ENCODE measurements around the gene INF2.

INF2 gene

DNA sequence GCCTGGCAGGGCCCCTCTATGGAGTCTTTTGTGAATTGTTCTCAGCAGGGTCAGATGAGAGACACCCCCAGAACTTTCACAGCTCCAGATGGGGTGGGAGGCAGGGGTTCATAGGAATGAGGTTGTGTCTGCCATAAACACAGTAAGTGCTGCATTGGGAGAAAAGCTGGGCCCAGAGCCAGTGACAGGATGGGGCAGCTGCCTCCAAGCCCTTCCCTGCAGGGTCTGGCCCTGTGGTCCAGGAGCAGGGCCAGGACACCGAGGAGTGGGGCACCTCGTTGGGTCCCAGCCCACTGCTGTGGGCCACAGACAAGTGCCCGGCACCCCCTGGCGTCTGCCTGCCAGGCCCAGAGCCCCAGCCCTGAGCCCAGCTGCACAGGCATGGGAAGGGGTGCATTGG, 13.3 kb downstream of the INF2 start:
- DNase-seq (ENCODE audit: low read depth in 3 of 3) = no peak

DNA sequence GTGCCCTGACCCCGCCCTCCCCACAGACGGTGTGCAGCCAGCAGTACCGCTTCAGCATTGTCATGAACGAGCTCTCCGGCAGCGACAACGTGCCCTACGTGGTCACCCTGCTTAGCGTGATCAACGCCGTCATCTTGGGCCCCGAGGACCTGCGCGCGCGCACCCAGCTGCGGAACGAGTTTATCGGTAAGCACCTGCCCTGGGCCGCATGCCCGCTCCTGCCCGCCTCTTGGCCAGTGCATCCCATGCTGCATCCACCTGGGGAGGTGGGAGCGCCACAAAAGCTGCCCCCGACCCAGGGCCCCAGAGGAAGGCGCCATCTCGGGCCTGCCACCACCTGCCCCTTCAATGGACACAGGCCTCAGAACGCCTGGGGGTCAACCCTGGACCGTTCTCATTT, 13.9 kb downstream of the INF2 start:
- DNase-seq (ENCODE audit: low read depth in 3 of 3) = no peak

DNA sequence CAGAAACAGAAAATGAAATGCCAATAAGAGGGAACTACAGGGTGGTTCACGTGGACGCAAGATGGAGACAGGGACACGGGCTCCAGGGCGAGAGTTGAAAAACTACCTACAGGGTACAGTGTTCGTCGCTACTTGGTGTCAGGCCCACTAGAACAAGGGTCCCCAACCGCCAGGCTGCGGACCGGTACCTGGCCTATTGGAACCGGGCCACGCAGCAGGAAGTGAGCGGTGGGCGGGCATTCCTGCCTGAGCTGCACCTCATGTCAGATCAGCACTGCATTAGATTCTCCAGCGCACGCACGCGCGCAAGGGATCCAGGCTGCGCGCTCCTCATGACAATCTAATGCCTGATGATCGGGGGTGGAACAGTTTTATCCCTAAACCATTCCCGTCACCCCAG, 14.8 kb downstream of the INF2 start:
- no peak for DNase-seq (ENCODE audit: low read depth in 3 of 3)

DNA sequence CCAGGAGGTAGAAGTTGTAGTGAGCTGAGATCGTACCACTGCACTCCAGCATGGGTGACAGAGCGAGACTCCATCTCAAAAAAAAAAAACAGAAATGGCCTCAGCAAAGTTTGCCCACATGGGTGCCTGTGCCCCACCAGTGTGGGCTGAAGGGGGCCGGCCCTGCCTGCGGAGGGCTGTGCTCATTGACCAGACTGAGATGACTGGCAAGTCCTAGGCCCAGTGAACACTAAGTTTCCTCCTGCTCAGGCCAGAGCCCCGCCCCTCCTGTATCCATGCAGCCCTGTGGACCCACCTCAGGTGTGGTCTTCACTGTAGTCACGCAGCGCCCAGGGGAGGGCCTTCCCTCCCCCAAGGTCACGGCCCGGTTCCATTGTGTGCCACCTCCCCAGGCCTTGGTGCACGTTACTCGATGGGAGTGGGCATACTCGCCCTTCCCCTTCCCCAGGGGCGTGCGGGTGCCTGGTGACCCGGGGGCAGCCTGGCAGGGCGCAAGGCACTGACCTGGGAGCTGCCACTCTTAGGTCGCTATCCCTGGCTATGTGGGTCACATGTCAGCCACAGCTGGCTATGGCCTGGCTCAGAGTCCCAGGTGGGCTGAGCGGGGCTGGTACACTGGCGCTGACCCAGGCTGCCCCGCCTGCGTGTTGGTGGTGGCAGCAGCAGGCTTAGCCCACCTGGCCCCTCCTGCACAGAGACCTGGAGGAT, 16.1 kb downstream of the INF2 start:
- DNase-seq (ENCODE audit: low read depth in 3 of 3) = no peak

DNA sequence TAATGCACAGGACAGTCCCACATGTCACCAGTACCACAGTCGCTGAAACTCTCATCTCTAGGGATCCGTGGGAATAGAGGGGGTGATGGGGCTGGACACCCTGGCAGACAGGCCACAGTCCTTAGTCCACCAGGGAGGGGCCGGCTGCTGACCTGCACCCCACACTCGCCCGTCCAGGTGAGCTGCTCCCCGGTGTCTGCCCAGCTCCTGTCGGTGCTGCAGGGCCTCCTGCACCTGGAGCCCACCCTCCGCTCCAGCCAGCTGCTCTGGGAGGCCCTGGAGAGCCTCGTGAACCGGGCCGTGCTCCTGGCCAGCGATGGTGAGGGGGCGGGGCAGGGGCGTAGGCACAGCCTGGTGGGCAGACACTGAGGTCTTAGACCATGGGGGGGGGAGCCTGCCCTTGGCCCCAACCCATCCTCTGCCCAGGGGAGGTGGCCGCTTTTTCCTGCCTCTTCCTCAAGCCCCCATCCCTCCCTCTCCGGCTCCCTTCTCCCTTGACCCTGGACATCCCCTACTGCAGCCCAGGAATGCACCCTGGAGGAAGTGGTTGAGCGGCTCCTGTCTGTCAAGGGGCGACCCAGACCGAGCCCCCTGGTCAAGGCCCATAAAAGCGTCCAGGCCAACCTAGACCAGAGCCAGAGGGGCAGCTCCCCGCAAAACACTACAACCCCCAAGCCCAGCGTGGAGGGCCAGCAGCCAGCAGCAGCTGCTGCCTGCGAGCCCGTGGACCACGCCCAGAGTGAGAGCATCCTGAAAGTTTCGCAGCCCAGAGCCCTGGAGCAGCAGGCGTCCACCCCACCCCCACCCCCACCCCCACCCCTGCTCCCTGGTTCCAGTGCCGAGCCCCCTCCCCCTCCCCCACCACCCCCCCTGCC, 17.6 kb downstream of the INF2 start:
- no peak for DNase-seq (ENCODE audit: low read depth in 3 of 3)

DNA sequence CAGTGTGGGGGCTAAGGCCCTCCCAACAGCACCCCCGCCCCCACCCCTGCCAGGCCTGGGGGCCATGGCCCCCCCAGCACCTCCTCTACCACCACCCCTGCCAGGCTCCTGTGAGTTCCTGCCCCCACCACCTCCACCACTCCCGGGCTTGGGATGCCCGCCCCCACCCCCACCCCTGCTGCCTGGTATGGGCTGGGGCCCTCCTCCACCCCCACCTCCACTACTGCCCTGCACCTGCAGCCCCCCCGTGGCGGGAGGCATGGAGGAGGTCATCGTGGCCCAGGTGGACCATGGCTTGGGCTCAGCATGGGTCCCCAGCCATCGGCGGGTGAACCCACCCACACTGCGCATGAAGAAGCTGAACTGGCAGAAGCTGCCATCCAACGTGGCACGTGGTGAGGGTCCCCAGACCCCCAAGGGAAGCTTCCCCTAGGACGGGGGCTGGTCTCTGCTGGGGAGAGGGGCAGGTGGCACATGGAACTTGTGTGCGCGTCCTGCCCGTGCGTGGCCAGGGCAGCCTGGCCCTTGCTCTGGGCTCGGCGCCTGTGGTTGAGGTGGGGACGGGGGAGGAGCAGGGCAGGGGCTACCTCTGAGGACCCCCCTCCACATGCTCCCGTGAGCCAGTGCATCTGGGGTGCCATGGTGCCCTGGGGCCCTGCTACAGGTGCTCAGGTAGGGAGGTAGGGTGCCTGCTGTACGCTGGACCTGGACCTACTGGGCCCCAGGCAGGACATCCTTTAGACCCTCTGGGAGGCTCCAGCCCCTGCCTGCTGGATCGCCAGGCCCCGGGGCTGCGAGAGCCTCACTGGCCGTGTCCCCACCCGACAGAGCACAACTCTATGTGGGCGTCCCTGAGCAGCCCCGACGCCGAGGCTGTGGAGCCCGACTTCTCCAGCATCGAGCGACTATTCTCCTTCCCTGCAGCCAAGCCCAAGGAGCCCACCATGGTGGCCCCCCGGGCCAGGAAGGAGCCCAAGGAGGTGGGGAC, 18.5 kb downstream of the INF2 start:
- DNase-seq (ENCODE audit: low read depth in 3 of 3) = no peak

DNA sequence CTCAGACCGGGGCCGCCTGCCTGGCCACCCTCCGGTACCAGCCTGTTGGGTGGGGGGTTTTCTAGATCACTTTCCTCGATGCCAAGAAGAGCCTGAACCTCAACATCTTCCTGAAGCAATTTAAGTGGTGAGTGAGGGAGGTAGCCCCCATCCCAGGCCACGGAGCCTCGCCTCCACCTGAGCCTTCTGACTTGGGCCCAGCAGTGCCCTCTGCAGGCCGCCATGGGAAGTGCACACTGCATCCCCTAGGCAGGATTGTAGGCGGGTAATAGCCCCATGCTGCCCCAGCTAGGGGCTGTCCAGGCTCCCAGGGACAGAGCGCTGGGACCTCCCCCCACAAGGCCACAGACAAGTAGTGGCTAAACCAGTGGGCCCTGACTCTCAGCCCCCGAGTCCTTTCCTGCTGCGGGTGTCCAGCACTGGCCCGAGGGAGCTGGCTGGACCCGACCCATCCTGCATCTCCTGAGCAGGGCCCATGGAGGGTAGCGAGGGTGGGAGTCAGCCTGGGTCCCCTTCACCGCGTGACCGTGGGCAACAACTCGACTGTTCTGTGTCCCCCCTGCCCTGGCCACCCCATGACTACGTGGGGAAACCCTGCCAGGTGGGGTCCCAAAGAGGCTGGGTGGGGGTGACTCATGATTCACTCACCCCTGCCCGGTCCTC, 19.3 kb downstream of the INF2 start:
- peak; percentile 54 to 55 (median 55) for DNase-seq (ENCODE audit: low read depth in 3 of 3)

DNA sequence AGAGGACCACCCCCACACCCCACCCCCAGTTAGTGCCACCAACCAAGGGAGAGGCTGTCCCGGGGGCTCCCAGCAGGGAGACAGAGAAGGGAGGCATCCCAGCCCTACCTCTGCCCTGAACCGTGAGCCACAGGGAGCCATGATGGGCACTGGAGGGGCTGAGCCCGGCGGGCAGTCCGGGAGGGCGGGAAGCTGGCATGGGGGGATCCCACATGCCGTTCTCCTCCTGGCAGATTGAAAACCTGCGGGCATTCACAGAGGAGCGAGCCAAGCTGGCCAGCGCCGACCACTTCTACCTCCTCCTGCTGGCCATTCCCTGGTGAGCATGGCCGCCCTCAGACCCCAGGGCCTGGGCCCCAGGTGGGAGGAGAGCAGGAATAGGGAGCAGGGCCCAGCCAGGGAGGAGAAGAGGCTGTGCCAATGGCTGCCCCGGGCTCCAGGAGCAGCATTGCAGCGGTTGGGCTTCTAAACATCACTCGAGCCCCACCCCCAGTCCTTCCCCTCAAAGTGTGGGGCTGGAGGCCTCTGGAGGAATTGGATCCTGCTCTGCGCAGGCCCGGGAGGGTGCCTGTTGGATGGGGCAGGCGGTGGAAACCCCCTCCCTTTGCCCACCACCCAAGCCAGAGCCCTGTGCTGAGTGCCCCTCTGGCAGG, 20.1 kb downstream of the INF2 start:
- no peak for DNase-seq (ENCODE audit: low read depth in 3 of 3)

DNA sequence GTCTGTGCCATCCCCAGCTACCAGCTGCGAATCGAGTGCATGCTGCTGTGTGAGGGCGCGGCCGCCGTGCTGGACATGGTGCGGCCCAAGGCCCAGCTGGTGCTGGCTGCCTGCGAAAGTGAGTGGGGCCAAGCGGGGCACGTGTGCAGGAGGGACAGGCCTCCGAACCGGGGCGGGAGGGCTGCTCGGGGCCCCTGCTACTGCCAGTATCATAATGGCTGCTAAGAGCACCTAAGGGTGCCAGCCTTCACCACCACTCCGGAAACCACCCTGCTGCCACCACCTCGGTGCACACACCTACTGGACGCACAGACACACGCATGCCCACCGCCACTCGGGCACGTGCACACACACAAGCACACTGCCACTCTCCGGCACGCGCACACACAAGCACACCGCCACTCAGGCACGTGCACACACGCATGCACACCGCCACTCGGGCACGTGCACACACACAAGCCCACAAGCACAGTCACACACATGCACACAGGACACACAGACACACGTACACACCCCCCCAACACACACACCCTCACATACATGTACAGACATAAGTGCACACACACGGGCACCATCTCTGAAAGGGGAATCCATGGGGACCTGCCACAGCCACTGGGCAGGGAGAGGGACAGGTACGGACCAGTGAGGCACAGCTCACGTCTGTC, 20.8 kb downstream of the INF2 start:
- DNase-seq (ENCODE audit: low read depth in 3 of 3) = no peak

DNA sequence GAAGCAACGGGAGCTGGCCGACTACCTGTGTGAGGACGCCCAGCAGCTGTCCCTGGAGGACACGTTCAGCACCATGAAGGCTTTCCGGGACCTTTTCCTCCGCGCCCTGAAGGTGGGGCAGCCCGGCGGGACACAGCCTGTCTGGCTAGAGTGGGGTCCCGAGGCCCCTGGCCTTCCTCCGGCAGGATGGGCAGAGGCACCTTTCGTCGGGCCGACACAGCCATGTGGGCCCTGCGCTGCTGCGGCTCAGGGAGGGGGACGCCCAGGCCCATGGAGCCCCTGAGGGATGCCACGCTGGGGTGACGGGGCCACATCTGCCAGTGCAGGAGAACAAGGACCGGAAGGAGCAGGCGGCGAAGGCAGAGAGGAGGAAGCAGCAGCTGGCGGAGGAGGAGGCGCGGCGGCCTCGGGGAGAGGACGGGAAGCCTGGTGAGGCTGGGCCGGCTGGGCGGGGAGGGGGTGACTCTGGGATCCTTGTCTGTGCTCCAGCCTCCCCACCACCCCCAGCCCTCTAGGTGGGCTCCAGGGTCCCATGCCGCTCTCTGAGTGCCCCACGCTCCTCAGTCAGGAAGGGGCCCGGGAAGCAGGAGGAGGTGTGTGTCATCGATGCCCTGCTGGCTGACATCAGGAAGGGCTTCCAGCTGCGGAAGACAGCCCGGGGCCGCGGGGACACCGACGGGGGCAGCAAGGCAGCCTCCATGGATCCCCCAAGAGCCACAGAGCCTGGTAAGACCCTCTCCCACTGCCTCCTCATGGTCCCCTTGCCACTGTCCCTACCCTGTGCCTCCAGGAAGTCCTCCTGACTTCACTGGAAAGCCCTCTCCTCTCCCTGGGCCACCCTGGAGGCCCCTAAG, 23.7 kb downstream of the INF2 start:
- no peak for DNase-seq (ENCODE audit: low read depth in 3 of 3)

DNA sequence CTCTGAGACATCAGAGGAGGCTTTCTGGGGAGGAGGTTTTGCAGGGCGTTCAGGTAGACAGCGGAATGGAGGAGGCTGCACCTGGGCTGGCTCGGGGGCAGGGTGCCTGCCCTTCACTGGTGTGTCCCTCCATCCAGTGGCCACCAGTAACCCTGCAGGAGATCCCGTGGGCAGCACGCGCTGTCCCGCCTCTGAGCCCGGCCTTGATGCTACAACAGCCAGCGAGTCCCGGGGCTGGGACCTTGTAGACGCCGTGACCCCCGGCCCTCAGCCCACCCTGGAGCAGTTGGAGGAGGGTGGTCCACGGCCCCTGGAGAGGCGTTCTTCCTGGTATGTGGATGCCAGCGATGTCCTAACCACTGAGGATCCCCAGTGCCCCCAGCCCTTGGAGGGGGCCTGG, 24.6 kb downstream of the INF2 start:
- no peak for DNase-seq (ENCODE audit: low read depth in 3 of 3)

DNA sequence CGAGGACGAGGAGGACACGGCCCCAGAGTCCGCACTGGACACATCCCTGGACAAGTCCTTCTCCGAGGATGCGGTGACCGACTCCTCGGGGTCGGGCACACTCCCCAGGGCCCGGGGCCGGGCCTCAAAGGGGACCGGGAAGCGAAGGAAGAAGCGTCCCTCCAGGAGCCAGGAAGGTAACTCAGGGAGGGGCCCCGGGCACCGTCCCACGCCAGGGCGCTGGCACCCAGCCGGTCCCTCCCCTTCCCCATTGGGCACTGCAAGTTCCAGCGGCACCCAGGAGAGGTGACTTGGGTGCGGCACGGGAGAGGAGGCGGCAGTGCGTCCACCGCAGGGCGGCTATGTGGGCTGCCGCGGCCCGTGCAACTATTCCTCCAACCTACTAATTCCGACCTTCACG, 25.3 kb downstream of the INF2 start:
- no peak for DNase-seq (ENCODE audit: low read depth in 3 of 3)

DNA sequence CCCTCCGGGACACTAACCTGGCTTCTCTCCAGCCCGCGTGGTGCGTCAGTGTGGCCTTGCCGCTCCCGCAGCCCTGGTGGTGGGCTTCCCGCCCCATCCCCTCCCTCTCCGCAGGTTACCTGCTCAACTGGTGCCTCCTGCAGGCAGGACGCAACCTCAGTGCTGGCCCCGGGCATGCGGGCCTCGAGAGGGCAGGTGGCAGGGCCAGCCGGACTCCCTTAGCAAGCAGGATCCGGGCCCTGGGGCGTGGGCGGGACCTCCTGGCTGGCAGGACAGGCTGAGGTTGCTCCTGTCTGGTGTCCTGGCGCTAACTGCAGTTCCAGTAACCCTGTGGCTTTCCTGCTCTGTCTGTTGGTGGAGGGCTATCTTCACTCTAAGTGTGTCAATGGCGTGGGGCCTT, 26.0 kb downstream of the INF2 start:
- DNase-seq (ENCODE audit: low read depth in 3 of 3) = no peak

DNA sequence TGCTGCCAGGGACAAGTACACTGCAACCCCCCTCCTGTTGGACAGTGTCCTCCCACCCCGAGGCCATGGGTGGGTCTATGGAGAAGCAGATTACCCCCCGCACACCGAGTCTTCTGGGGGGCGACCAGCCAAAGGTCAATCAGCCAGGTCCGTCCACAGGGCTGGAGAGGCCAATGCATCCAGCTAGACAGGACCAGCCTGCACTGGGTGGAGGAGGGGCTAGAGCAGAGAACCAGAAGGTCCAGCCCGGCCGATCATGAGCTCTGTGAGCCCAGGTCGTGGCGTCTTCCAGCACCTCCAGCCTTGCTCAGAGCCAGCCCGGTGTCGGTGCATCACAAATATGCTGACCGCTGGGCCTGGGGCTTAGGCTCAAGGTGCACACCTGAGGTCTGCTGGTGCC, 26.5 kb downstream of the INF2 start:
- no peak for DNase-seq (ENCODE audit: low read depth in 3 of 3)

DNA sequence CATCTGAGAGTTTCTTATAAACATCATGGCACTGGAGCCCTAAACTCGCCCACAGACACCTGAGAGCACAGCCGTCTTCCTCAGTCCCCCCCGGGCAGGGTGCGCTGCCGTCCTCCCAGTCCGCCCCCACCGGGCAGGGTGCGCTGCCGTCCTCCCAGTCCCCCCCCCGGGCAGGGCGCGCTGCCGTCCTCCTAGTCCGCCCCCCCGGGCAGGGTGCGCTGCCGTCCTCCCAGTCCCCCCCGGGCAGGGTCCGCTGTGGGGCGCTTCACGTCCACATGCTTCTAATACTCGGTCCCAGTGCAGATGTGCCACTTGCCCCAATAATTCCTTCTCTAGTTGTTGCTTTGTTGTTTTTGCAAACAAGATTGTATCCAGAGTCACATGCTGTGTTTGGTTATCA, 27.7 kb downstream of the INF2 start:
- no peak for DNase-seq (ENCODE audit: low read depth in 3 of 3)

DNA sequence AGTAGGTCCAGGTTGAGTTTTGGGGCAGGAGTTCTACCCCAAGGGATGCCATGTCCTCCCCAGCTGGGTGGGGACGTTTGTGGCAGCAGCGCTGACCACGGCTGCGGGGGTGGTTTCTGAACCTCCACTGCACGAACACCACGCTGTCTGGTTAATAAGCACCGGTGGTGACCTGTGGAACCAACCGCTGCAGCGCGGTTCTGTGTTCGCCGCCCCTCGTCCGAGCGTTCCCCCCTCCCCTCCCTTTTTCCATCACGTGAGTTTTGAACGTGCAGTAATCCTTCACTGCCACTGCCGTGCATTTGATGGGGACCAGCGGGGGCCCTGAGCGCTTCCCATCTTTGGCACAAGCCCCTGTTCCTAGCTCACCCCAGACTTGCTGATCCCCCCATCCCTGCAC, 28.2 kb downstream of the INF2 start:
- DNase-seq (ENCODE audit: low read depth in 3 of 3) = no peak

DNA sequence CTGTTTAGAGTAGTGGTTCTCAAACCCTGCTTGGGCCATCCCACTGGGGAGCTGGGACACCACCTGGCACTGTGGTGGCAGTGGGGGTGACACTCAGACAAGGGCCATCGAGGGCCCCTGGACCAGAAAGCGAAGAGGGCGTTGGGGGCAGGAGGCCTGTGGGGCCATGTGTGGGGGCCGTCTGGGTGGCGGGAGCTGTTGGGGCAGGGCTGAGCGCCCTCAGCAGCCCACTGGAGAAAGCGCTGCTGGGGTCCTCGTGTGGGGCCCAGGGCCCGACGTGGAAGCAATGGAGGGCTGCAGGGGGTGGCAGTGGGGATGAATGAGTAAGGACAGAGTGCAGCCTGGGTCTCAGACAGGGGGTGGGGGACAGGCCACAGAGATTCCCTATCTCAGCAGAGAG, 28.7 kb downstream of the INF2 start:
- DNase-seq (ENCODE audit: low read depth in 3 of 3) = no peak

DNA sequence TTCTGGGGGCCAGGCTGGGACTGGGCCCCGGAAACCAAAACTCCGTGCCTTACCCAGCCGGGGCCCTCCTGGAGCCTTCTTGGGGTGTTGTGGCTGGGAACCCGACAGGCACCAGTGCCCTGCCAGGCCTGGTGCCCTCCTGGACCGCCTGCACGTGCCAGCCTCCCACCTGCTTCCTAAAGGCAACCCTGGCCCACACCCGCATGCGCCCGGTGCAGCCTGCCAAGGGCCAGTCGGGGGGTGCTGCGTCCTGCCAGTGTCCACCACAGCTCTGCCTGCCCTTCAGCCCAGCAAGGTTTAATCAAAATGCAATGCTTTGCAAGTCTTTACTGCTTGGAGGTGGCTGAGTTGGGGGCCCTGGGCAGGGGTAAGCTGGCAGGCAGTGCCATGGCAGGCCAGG, 29.5 kb downstream of the INF2 start:
- no peak for DNase-seq (ENCODE audit: low read depth in 3 of 3)

DNA sequence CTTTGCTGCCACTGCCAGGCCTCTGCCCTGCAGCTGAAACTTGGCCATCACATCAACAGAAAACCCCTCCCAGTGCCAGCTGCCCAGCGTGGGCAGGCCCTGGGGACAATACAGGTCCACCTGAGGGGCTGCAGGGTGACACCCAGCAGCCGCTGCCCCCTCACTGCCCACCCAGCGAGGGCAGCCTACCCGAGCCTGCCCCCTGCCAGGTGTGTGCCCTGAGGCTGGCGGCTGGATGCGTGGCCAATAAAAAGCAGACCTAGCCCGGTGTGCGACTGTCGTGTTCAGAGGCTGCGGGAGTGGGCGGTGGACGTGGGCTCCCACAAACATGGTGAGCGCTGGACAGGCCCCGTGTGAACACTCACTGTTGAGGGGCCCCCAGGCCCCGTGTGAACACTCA, 29.9 kb downstream of the INF2 start:
- no peak for DNase-seq (ENCODE audit: low read depth in 3 of 3)
